Measurements from ENCODE around the gene CEP89.
A peak's percentile ranks its signal among the peaks of the same experiment; 100 is the strongest.
"Not testable (repeated sequence)": the region's sequence is repeated elsewhere in the genome, so short reads cannot be mapped to it uniquely, and the experiment has no call there.

The CEP89 gene

DNA sequence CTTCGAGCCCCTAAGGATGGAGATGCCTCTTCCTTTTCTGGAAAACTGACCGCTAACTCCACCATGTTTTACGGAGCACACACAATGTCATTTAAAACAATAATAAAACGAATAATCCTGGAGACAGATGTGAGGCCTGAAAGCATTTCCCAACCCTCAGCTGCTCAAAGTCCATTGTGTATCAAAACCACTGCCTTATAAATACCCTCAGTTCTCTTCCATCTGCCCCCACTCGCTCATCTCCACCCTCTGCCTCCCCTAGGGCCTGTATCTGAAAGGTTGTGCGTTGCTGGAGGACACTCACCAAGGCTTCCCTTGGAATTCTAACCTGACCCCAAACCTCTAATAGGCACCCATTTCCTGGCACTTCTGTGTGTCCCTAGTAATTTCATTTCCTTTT lies 10.7 kb upstream of the CEP89 start:
- not testable (repeated sequence) for H3K4me1 ChIP-seq (ENCODE audit: insufficient read depth, low read length); H3K9me3 ChIP-seq (ENCODE audit: control insufficient read depth, insufficient read depth, low read length); H3K36me3 ChIP-seq (ENCODE audit: insufficient read depth, low read length); H3K9ac ChIP-seq (ENCODE audit: low read depth, low read length)

DNA sequence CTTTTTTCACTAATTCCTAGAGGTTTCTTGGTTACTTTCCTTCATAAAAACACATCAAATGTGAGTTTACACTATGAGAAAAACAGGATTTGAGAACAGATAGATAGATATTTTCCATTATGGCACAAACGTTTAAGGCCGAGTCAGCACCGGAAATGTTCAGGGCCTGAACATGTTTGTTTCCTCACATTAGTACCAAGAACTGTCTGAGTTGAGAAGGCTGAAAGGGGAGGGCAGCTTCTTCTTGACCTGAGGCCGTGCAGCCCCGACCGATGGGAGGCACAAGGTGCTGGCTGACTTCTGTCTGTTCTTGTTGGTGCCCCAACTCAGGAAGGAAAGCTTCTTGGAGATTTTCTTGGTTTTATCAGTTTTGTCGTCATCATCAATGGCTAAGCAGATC lies 8.0 kb upstream of the CEP89 start:
- not testable (repeated sequence) for H3K4me1 ChIP-seq (ENCODE audit: insufficient read depth, low read length); H3K9me3 ChIP-seq (ENCODE audit: control insufficient read depth, insufficient read depth, low read length); H3K9ac ChIP-seq (ENCODE audit: low read depth, low read length); H3K36me3 ChIP-seq (ENCODE audit: insufficient read depth, low read length)

- not testable (repeated sequence) for H3K4me1 ChIP-seq (ENCODE audit: insufficient read depth, low read length); H3K36me3 ChIP-seq (ENCODE audit: insufficient read depth, low read length); H3K9me3 ChIP-seq (ENCODE audit: control insufficient read depth, insufficient read depth, low read length); H3K9ac ChIP-seq (ENCODE audit: low read depth, low read length)
Observed at GRCh38 chr19:32977813-32978212, 6.1 kb upstream of the CEP89 start.

GRCh38 chr19:32977280-32977679 lies 5.5 kb upstream of the CEP89 start:
- Histone ChIP-seq H3K4me1 (ENCODE audit: insufficient read depth, low read length) (no peaks in the 10 kb centered on the region), H3K36me3 (ENCODE audit: insufficient read depth, low read length) (0 out of 2 replicates have a peak, but pooled peaks cover 5% of the 10 kb centered on the region), H3K9ac (ENCODE audit: low read depth, low read length) (no peak overlapping the region), H3K9me3 (ENCODE audit: control insufficient read depth, insufficient read depth, low read length) (no peaks in the 10 kb centered on the region)

- H3K4me1 ChIP-seq (ENCODE audit: insufficient read depth, low read length) = no peaks in the 10 kb centered on the region
- H3K9ac ChIP-seq (ENCODE audit: low read depth, low read length) = no peak overlapping the region
- H3K36me3 ChIP-seq (ENCODE audit: insufficient read depth, low read length) = 0 out of 2 replicates have a peak, but pooled peaks cover 5% of the 10 kb centered on the region
- H3K9me3 ChIP-seq (ENCODE audit: control insufficient read depth, insufficient read depth, low read length) = no peaks in the 10 kb centered on the region
Observed at GRCh38 chr19:32976223-32976805, 4.6 kb upstream of the CEP89 start.

GRCh38 chr19:32971012-32971595 lies 654 bp downstream of the CEP89 start:
- Histone ChIP-seq H3K9ac (ENCODE audit: low read depth, low read length) (peak overlapping the region; percentile 65), H3K36me3 (ENCODE audit: insufficient read depth, low read length) (no peaks in the 10 kb centered on the region), H3K4me1 (ENCODE audit: insufficient read depth, low read length) (no peaks in the 10 kb centered on the region), H3K9me3 (ENCODE audit: control insufficient read depth, insufficient read depth, low read length) (no peaks in the 10 kb centered on the region)

- no peaks in the 10 kb centered on the region for H3K36me3 ChIP-seq (ENCODE audit: insufficient read depth, low read length)
- no peak overlapping the region for H3K9ac ChIP-seq (ENCODE audit: low read depth, low read length)
Observed at GRCh38 chr19:32969549-32969948, 2.2 kb downstream of the CEP89 start.

DNA sequence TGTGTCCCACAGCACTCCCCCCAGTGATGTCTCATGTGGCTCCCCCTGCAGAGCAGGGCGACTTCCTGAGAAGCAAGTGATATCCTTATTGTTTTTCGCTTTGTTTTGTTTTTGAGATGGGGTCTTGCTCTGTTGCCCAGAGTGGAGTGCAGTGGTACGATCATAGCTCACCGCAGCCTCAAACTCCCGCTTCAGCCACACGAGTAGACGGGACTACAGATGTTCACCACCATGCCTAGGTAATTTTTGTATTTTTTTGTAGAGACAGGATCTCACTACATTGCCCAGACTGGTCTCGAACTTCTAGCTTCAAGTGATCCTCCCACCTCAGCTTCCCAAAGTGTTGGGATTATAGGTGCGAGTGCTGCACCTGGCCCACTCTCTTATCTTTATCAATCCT lies 5.0 kb downstream of the CEP89 start:
- no peaks in the 10 kb centered on the region for H3K4me1 ChIP-seq (ENCODE audit: insufficient read depth, low read length)
- H3K36me3 ChIP-seq (ENCODE audit: insufficient read depth, low read length) = no peaks in the 10 kb centered on the region
- no peak overlapping the region for H3K9ac ChIP-seq (ENCODE audit: low read depth, low read length)
- no peaks in the 10 kb centered on the region for H3K9me3 ChIP-seq (ENCODE audit: control insufficient read depth, insufficient read depth, low read length)

More at GRCh38 chr19:32969549-32969948, 2.2 kb downstream of the CEP89 start:
- no peaks in the 10 kb centered on the region for H3K4me1 ChIP-seq (ENCODE audit: insufficient read depth, low read length)
- no peaks in the 10 kb centered on the region for H3K9me3 ChIP-seq (ENCODE audit: control insufficient read depth, insufficient read depth, low read length)

- Histone ChIP-seq H3K4me1 (ENCODE audit: insufficient read depth, low read length) (no peaks in the 10 kb centered on the region), H3K9ac (ENCODE audit: low read depth, low read length) (no peak overlapping the region), H3K9me3 (ENCODE audit: control insufficient read depth, insufficient read depth, low read length) (no peaks in the 10 kb centered on the region), H3K36me3 (ENCODE audit: insufficient read depth, low read length) (peaks cover 8% of the 10 kb centered on the region)
Observed at GRCh38 chr19:32945260-32945659, 26.5 kb downstream of the CEP89 start.

DNA sequence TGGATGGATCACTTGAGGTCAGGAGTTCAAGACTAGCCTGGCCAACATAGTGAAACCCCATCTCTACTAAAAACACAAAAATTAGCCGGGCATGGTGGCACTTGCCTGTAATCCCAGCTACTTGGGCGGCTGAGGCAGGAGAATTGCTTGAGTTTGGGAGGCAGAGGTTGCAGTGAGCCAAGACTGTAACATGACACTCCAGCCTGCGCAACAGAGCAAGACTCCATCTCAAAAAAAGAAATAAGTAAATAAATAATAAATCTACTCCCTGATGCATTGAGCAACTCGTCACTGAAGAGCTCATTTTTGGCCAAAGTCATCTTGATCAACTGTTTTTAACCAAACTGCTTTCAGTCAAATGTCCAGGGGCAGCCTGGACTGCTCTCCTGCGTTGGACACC lies 30.5 kb downstream of the CEP89 start:
- not testable (repeated sequence) for H3K36me3 ChIP-seq (ENCODE audit: insufficient read depth, low read length); H3K9ac ChIP-seq (ENCODE audit: low read depth, low read length); H3K4me1 ChIP-seq (ENCODE audit: insufficient read depth, low read length); H3K9me3 ChIP-seq (ENCODE audit: control insufficient read depth, insufficient read depth, low read length)

GRCh38 chr19:32936065-32936464 lies 35.7 kb downstream of the CEP89 start:
- Histone ChIP-seq H3K4me1 (ENCODE audit: insufficient read depth, low read length) (no peaks in the 10 kb centered on the region), H3K9me3 (ENCODE audit: control insufficient read depth, insufficient read depth, low read length) (no peaks in the 10 kb centered on the region), H3K36me3 (ENCODE audit: insufficient read depth, low read length) (no peaks in the 10 kb centered on the region; the same call in 1 of the 2 replicates), H3K9ac (ENCODE audit: low read depth, low read length) (no peak overlapping the region)

- no peaks in the 10 kb centered on the region; the same call in 1 of the 2 replicates for H3K36me3 ChIP-seq (ENCODE audit: insufficient read depth, low read length)
- no peak overlapping the region for H3K9ac ChIP-seq (ENCODE audit: low read depth, low read length)
- no peaks in the 10 kb centered on the region for H3K9me3 ChIP-seq (ENCODE audit: control insufficient read depth, insufficient read depth, low read length)
- H3K4me1 ChIP-seq (ENCODE audit: insufficient read depth, low read length) = no peaks in the 10 kb centered on the region
Observed at GRCh38 chr19:32935629-32936028, 36.1 kb downstream of the CEP89 start.

DNA sequence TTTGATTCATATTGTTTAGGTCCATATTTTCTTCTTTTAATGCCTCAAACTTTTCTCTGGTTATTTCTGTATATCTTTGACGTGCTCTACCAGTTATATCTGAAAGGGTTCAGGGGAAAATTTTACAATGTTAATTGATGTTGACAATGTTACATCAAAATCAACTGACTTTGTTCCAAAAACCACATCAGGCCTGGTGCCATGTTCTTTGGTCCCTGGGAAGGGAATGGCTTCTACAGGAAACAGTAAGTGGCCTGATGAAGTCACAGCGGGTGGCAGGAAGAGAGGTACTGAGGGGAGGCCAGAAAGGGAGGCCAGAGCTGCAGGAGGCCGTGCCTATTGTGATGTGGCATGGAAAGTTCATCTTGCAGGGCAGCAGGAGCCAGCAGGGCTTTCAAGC lies 38.2 kb downstream of the CEP89 start:
- Histone ChIP-seq H3K36me3 (ENCODE audit: insufficient read depth, low read length) (no peaks in the 10 kb centered on the region; the same call in 1 of the 2 replicates), H3K4me1 (ENCODE audit: insufficient read depth, low read length) (no peaks in the 10 kb centered on the region), H3K9me3 (ENCODE audit: control insufficient read depth, insufficient read depth, low read length) (no peaks in the 10 kb centered on the region), H3K9ac (ENCODE audit: low read depth, low read length) (no peak overlapping the region)

DNA sequence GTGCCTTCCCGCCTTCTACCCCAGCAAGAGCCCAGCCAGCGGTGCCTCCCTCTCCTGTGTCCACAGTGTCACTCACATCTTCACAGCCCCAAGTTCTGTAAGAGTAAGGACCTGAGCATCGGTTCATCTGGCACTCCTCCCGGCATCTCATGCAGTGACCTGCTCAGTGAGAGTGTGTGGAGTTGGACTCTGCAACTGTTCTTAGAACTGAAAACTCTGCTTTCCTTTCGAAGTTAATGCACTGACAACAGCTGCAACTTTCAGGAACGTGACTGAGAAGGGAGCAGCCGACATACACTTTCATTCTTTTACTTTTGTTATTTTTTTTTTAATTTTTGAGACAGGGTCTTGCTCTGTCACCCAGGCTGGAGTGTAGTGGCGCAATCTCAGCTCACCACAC lies 41.2 kb downstream of the CEP89 start:
- Histone ChIP-seq H3K9me3 (ENCODE audit: control insufficient read depth, insufficient read depth, low read length) (no peaks in the 10 kb centered on the region), H3K36me3 (ENCODE audit: insufficient read depth, low read length) (no peaks in the 10 kb centered on the region; the same call in 1 of the 2 replicates), H3K9ac (ENCODE audit: low read depth, low read length) (no peak overlapping the region), H3K4me1 (ENCODE audit: insufficient read depth, low read length) (no peaks in the 10 kb centered on the region)

DNA sequence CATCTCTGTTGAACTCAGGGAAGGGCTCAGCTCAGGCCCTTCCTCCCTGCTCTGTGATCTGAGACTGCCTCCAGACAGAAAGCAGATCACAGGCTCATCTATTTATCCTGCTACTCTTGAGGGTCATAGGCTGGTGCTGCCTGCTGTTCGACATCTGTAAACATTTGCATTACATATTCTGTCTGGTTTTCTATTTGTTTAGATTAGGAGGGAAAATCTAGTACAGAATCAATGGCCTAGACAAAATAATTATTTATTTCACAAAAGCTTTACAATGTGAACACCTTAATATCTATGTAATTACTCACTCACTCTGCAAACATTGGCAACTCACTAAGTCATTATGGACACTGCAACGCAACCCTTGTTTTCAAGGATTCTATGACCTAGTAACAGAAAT lies 43.0 kb downstream of the CEP89 start:
- H3K9ac ChIP-seq (ENCODE audit: low read depth, low read length) = no peak overlapping the region
- H3K9me3 ChIP-seq (ENCODE audit: control insufficient read depth, insufficient read depth, low read length) = no peaks in the 10 kb centered on the region
- no peaks in the 10 kb centered on the region for H3K4me1 ChIP-seq (ENCODE audit: insufficient read depth, low read length)
- H3K36me3 ChIP-seq (ENCODE audit: insufficient read depth, low read length) = peaks cover 6% of the 10 kb centered on the region
